GM03348 (cell line): ENCODE data around the gene SH2D2A.
A peak's percentile ranks its signal among the peaks of the same experiment; 100 is the strongest.

Experiments used
- DNase-seq: peaks from one replicate; pipeline ENCODE4 v3.0.0; 2012; ENCODE audit warnings: low spot score

SH2D2A gene

DNA sequence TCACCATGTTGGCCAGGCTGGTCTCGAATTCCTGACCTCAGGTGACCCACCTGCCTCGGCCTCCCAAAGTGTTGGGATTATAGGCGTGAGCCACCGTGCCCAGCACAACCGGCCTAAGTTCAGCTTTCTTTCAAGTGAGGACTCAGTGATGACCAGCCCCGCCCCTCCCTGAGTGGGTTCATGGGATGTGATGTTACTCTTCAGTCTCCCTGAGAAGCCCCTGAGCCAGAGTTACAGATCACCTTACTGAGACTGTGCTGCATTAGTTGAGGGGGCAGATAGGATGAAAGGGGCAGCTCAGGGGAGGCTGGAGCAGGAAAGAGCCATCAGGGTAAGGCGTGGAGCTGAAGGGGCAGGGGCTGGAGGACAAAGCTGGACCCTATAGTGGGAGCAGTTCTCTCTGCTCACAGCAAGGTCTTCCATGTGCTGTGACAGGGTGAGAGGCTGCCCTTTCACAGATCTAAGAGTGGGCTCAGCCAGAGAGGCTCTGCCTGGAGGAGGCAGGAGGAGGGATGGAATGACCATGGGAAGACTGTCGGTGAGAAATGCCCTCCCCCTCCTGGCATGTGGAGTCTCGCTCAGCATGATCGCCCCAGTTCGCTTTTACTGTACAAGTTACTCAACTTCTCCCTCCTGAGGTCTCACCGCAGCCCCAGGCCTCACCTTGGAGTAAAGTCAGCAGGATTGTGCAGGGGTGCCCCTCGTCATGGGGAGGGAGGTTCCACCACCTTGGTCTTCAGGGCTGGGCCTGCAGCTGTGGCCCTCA lies 13.4 kb downstream of the SH2D2A start:
- DNase-seq: no peak

DNA sequence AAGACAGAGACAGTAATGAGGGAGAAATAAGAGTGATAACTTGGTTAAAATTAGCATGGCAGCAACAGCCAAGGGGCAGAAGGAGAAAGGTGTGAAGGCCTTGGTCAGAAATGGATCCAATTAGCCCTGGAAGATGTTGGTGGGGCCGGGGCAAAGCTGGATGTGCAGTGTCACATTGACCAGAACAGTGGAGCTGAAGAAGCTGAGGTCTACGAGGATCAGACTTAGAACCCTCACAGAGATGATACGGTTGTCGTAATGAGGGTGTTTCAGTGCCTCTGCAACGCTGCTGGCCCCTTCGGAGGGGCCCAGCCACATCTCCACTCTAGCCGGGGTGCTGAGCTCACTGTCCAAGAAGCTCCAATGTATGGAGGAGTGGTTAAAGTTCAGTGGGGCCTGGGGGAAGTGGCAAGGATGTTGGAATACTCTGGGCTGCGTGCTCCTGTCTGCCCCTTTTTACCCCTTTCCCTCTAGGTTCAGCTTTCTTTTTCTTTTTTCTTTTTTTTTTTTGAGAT lies 14.2 kb downstream of the SH2D2A start:
- DNase-seq: no peak

DNA sequence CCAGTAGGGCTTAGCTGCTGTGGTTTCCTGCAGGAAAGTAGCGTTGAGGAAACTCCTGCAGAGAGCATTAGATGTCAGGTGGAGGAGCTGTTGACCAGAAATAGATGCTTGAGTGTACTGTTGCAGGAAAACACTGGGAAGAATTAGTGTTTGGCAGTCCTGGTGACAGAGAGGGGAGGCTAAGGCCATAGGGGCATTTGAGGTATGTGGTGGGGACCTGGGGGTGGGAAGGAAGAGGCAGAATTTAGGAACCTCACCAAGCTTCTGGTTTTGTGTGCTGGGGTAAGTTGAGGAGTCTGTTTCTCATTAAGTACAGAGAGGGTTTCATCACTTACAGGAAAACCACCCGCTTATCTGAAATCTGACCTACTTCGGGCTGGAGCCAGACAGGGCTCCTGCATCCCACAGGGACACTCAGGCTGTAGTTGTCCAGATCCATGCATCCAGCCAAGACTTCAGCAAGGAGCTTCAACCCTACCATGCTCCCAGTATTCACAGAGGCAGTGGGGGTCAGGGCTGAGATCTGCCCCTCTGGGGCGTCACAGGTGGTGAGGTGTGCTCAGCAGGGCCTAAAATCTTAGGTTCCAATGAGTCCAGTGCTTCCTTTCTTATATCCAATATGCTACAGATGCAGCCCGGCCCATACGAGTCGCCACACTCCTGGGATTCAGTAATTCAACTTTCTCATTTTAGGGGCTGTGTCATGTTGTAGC lies 15.1 kb downstream of the SH2D2A start:
- DNase-seq: peak; percentile 87

DNA sequence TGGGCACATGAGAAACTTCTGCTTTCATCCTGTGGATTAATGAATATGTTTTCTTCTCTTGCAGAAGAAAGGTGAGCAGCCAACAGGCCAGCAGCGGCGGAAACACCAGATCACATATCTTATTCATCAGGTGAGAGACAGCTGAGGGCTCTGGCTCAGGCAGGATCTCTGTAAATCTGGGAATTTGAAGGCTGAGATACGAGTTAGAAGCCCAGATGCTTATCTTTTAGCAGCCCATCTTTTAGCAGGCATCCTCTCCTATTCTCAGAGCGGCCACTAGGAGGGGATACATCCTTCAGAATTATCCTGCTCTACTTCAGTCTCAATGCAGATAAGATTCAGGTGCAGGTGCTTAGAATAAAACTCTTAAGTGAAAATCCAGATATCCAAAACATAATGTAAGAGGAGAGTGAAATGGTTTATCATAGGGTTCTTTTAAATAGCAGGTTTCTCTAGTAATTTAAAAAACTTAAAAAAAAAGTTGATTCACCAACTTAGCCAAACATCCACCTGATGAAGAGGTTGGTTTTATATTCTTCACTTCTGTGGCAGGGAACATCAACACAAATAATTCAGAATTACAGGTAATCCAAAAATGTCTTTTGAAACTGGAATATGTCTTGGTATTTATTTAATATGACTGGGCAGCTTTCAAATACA lies 19.3 kb downstream of the SH2D2A start:
- peak; percentile 62 for DNase-seq

DNA sequence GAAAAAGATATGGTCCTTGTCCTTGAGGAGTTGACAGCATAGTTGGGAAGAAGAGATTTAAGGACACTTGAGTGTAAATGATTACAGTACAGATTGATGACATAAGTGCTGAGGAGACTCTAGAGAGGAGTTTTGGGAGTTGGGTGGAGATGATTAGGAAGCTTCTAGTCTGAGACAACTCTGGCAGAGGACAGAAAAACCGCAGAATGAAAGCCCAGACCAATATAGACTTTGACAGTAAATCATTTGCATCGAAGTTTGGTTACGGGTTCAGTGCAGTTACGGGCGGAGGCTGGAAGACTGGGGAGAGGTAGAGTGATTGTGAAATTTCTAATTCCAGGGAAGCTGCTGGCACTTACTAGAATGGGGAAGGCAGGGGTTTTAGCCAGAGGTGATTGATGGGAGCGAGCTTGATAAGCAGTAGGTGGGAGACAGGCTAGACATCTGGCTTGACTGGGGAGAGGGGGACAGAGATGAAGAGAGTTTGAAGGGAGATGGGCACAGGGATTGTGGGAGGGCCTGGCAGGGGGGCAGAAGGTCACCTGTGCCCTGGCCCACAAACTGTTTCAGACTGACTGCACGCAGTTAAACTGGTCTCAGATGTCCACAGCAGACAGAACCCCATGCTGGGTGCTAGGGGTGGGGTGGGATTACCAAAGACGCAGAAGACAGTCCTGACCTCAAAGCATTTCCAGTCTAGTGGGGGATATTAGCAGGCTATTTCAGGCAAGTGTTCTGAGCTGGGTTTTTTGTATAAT lies 20.1 kb downstream of the SH2D2A start:
- peak; percentile 57 for DNase-seq

DNA sequence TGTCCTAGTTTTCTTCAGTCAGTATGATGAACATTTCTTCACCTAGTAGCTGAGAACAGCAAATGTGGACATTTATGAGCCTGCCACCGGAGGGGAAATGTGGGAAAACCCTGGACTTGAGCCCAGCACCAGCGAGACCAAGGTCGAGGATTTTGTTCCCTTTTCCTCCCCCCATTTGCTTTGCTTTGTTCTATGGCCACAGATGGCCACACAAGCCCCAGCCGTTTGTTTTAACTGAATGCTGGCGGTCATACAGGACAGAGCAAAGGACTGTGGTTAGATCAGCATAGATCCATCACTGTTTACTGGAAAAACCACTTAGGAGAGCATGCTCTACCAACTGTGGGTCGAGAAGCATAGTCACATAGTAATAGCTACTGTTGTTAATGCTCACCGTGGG lies 20.9 kb downstream of the SH2D2A start:
- DNase-seq: no peak

DNA sequence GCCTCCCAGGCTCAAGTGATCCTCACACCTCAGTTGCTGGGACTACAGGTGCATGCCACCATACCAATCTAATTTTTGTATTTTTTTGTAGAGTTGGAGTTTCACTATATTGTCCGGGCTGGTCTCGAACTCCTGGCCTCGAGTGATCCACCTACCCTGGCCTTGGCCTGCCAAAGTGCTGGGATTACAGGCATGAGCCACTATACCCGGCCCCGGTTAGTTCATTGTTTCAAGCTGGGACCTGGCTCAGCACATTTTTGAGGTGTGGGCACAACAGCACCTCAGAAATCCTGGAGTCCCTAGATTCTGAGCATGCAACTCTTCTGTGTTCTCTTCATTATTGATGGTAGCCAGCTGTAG lies 21.3 kb downstream of the SH2D2A start:
- no peak for DNase-seq

DNA sequence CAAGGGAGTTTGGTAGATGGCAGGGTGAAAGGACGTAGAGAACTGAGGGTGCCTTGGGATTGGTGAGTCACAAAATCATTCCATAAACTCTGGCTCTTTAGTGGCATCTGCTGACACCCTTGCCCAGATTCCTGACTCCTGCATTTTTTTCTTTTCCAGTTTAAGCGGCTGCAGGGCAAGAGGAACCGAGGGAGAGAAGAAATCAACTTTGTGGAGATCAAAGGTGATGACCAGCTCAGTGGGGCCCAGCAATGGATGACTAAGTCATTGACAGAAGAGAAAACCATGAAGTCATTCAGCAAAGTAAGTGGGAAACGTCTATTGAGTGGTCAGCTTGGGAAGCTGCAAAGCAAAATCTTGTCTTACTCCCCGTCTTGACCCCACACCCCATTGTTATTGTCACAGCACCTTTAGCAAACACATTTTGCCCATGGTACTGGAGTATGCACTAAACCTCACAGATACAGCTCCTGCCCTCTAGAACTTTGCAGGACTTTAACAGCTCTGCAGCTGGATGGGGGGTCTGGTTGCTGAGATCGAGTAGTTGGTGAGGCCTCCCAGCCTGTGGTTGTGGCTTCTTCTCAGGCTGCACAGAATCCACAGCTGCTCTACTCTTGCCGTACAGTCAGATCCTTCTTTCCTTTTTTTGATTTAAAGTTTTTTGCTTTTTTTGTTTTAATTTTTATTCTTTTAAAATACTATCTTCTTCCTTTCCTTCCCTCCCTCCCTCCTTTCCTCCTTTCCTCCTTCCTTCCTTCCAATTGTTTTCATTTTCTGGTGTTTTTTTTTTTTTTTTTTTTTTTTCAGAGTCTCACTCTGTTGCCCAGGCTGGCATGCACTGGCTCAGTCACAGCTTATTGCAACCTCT lies 21.9 kb downstream of the SH2D2A start:
- no peak for DNase-seq

DNA sequence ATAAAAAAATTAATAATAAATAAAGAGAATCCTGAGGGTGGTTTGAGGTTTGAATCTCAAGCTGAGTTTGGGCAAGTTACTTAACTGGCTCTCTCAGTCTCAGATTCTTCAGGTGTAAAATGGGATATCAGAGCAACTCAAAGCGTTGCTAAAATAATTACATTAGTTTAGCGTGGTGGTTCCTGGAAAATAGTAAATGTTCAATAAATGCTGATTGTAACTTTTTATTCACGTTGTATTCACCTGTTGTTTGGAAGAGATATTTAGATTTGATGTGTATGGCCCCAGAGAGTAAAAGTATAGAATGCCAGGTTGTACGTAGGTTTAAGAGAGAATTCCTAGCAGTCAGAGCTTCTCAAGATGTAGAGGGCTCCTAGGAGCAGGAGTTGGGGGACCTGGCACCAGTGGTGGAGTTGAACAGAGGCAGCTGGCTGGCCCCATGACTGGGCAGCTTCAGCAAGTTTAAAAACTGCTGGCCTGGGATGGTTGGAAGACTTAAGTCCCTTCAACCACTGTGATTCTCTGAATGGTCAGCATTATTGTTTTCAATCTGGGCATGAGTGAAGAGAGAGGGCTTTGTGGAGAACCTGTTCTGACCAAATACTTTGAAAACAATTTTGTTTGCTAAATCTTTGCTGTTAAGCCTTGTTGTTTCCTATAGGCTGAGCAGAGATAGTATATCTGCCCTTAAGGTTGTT lies 26.9 kb downstream of the SH2D2A start:
- no peak for DNase-seq

DNA sequence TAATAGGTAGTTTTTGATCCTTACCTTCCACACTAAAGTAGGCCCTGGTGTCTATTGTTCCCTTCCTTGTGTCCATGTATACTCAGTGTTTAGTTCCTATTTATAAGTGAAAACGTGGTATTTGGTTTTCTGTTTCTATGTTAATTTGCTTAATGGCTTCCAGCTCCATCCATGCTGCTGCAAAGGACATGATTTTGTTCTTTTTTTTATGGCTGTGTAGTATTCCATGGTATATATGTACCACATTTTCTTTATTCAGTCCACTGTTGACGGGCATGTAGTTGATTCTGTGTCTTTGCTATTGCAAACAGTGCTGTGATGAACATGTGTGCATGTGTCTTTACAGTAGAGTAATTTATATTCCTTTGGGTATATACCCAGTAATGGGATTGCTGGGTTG lies 28.5 kb downstream of the SH2D2A start:
- DNase-seq: no peak

DNA sequence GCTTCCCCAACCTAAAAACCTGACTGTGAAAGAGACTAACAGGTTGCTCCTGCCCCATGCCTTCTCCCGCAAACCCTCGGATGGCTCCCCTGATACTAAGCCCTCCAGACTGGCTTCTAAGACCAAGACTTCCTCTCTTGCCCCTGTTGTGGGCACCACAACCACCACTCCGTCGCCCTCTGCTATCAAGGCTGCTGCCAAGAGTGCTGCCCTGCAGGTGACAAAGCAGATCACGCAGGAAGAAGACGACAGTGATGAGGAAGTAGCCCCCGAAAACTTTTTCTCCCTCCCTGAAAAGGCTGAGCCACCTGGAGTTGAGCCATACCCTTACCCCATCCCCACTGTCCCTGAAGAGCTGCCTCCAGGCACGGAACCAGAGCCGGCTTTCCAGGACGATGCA lies 30.0 kb downstream of the SH2D2A start:
- no peak for DNase-seq

DNA sequence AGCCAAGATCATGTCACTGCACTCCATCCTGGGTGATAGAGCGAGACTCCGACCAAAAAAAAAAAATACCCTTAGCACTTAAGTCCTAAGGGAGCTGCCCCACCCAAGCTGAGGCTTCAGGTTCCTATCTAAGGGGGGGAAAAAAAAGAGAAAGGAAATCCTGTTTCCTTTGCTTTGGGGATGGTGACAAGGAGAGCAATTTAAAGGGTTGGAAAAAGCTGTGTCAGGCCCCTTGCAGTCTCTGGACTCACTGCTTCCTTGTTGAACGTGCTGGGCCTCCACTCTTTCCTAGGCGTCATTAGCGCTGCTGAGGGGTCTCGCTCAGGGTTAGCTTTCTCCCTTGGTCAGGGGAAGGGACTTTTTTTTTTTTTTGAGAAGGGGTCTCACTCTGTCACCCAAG lies 31.2 kb downstream of the SH2D2A start:
- DNase-seq: no peak

DNA sequence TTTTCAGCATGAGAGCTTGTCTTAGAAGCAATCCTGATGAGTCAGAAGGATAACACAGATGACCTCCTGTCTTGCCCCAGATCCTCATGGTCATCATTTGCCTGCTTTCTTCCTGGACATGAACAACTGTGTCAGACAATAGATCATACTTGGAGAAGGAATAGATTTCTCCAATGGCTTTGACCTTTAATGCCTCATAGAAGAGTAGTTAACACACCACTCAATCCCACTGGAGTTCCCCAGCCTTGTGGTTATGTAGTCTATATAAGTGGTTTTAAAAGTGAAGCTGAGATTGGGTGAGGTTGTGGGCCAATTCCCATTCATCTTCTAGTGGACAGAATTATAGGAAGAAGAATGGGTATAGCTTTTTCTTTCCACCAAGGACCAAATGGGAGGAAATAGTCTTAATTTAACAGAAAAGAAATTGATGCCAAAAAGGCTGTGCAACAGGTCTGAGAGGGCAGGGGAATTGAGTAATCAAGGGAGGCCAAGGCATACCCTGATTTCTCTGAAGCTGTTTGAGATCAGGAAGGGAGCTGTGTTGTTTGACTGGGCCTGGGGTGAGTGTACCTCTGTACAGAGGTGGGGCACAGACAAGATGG lies 35.0 kb downstream of the SH2D2A start:
- DNase-seq: no peak

DNA sequence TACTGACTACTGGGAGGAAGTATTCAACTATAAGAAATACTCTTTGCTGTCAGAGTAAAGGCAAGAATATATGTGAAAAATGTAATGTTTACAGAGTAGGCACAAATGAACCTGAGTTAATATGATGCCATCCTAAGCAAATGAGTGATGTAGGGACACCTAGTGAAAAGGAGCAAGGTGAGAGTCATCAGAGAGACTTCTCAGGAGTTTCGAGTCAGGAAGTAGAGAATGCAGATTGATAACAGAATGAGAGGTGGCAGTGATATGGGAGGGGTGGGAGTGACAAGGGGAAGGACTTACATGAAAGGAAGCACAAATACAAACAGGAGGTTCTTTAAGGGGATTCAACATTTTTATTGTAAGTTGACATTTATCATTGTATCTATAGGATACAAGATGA lies 39.1 kb downstream of the SH2D2A start:
- DNase-seq: no peak

DNA sequence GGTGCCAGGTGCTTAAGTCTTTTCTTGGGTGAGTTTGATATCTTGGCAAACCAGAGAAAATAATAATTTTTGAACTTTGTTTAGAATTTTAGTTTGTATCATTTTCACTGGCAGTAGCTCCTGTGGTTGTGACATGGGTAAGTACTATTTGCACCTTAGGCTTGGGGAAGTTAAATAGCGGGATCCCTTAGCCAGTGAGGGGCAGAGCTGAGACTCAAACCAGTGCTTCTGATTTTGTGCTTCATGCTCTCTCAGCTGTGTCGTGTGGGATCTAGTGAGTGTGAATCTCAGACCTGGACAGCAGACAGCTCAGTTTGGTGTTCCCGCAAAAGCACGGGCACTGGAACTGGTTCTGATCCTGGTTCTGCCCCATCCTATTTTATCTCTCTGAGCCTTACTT lies 39.7 kb downstream of the SH2D2A start:
- DNase-seq: no peak

DNA sequence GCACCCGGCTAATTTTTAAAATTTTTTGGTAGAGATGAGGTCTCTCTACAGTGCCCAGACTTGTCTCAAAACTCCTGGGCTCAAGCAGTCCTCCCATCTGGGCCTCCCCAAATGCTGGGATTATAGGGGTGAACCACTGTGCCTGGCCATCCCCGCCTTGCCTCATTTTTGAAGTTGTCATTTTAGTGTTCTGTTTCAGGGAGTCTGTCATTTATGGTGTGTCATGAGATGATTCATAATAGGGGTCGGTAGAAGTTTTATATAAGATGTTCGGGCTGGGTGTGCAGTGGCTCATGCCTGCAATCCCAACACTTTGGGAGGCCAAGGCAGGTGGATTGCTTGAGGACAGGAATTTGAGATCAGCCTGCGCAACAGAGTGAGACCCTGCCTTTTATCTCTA lies 40.8 kb downstream of the SH2D2A start:
- DNase-seq: no peak

DNA sequence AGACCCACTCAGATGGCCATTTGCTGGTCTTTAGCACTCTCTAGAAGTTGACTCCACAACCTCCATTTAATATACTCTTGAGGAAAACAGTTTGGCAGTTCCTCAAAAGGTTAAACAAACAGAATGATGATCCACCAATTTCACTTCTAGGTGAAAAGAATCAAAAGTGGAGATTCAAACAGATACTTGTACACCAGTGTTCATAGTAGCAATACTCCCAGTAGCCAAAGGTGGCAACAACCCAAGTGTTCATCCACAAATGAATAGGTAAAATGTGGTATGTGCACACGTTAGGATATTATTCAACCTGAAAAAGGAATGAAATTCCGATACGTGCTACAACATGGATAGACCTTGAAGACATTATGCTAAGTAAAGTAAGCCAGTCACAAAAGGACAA lies 43.0 kb downstream of the SH2D2A start:
- no peak for DNase-seq

DNA sequence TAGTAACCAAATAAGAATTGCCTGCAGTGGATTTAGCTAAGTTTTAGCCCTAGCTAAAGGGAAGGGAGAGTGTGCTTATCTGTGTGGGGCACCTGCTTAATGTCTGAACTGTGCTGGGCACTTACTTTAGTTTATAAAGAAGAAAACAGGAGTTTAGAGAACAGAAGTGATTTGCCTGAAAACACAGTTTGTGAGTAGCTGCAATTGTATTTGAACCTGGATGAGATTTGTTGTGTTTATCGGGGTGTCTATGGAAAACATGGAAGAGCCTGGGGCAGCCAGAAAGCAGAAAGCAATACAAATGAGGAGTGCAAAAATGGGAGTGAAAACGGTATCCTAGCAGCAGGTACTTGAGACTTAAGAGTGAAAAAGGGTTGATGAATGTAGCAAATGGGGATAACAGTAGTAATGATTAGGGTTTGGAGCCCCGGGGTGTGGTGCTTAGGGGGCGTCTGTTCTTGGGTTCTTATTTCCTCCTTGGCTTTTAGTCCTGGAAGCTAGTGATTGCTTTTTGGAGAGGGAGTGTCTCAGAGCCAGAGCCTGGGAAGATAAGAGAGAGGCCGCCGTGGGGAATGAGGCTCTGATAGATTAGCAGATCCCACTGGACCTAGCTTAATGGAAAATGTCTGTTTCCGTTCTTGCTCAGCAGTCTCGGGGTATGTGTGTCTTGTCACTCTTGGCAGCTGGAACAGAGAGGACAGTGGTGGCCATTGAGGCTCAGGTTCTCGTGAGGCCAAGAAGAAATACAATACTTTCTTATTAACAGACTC lies 43.7 kb downstream of the SH2D2A start:
- no peak for DNase-seq

DNA sequence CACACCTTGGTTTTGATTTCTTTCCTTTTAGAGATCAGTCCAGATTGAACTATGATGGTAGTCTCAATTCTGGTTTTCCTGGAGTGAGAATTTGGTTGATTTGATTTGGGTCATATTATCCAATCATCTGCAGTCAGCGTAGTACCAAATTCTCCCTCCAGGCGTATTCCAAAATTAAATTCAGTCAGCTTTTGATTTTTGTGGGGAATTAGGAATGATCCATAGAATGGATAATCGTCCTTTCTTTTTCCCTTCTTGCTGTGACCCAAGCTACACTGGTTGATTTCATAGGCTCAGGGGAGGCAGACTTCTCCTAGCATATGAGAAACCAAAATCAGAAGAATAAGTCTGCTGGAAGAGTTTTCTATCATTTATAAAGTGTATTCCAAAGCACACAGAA lies 44.4 kb downstream of the SH2D2A start:
- no peak for DNase-seq
